MM.1S (cell line): ENCODE results near the gene R3HDM2.

ENCODE experiments used
- DNase-seq: peaks from one replicate; pipeline ENCODE4 v3.0.0-alpha.2; 2015
- H2AFZ ChIP-seq: fragments of 300-600 bp; sonication (generic); 2 replicates; pipeline ENCODE4 v1.6.0; 2016; ENCODE audit warnings: antibody characterized with exemption, low read length
- H3F3A ChIP-seq: fragments of 300-600 bp; sonication (generic); 2 replicates; pipeline ENCODE4 v1.6.1; 2016; ENCODE audit warnings: mild to moderate bottlenecking, antibody characterized with exemption, low read length, moderate library complexity, mixed read lengths; ENCODE audit not compliant: insufficient read depth
- H3K27ac ChIP-seq: fragments of 300-600 bp; sonication (generic); 2 replicates; pipeline ENCODE4 v1.5.1; 2016; ENCODE audit warnings: mild to moderate bottlenecking, low read length
- H3K27me3 ChIP-seq: fragments of 300-600 bp; sonication (generic); replicated peaks from 2 replicates; pipeline ENCODE4 v1.6.0; 2016; ENCODE audit warnings: low read length; ENCODE audit not compliant: insufficient read depth
- H3K36me3 ChIP-seq: fragments of 300-600 bp; sonication (generic); replicated peaks from 2 replicates; pipeline ENCODE4 v1.6.1; 2016; ENCODE audit warnings: mild to moderate bottlenecking, low read length, mixed read lengths; ENCODE audit not compliant: insufficient read depth
- H3K4me1 ChIP-seq: fragments of 300-600 bp; sonication (generic); 2 replicates; pipeline ENCODE4 v1.6.1; 2016; ENCODE audit warnings: low read length, mixed read lengths
- H3K4me2 ChIP-seq: fragments of 300-600 bp; sonication (generic); 2 replicates; pipeline ENCODE4 v1.6.0; 2016; ENCODE audit warnings: low read depth, low read length
- H3K4me3 ChIP-seq: fragments of 300-600 bp; sonication (generic); 2 replicates; pipeline ENCODE4 v1.5.1; 2016; ENCODE audit warnings: low read length, mixed read lengths
- H3K79me2 ChIP-seq: fragments of 300-600 bp; sonication (generic); 2 replicates; pipeline ENCODE4 v1.6.1; 2016; ENCODE audit warnings: mixed run types, low read length, mixed read lengths
- H3K9ac ChIP-seq: fragments of 300-600 bp; sonication (generic); 2 replicates; pipeline ENCODE4 v1.6.1; 2016; ENCODE audit warnings: low read length, mixed read lengths
- H3K9me2 ChIP-seq: fragments of 300-600 bp; sonication (generic); replicated peaks from 2 replicates; pipeline ENCODE4 v1.6.1; 2016; ENCODE audit warnings: mild to moderate bottlenecking, low read length, mixed read lengths; ENCODE audit not compliant: insufficient read depth
- H3K9me3 ChIP-seq: fragments of 300-600 bp; sonication (generic); replicated peaks from 2 replicates; pipeline ENCODE4 v1.6.1; 2016; ENCODE audit warnings: mild to moderate bottlenecking, low read length, mixed read lengths; ENCODE audit not compliant: insufficient read depth
- H4K20me1 ChIP-seq: fragments of 300-600 bp; sonication (generic); 2 replicates; pipeline ENCODE4 v1.6.1; 2016; ENCODE audit warnings: mild to moderate bottlenecking, low read length, moderate library complexity, mixed read lengths; ENCODE audit not compliant: insufficient read depth
- EZH2 ChIP-seq: fragments of 300-600 bp; sonication (generic); optimal IDR thresholded peaks from 2 replicates; pipeline ENCODE3; 2017; ENCODE audit warnings: low read depth, mild to moderate bottlenecking, antibody characterized with exemption, low read length, mixed read lengths
- EZH2phosphoT487 ChIP-seq: fragments of 300-600 bp; sonication (generic); IDR thresholded peaks from 2 replicates; pipeline ENCODE4 v1.6.1; 2018; ENCODE audit warnings: antibody characterized with exemption, low read length
- TF ChIP-seq, protein P1 (sequence below): fragments of 300-600 bp; sonication (generic); IDR thresholded peaks from 2 replicates; pipeline ENCODE4 v1.5.1; 2016; ENCODE audit warnings: antibody characterized with exemption, low read length, mixed read lengths

The R3HDM2 gene

DNA sequence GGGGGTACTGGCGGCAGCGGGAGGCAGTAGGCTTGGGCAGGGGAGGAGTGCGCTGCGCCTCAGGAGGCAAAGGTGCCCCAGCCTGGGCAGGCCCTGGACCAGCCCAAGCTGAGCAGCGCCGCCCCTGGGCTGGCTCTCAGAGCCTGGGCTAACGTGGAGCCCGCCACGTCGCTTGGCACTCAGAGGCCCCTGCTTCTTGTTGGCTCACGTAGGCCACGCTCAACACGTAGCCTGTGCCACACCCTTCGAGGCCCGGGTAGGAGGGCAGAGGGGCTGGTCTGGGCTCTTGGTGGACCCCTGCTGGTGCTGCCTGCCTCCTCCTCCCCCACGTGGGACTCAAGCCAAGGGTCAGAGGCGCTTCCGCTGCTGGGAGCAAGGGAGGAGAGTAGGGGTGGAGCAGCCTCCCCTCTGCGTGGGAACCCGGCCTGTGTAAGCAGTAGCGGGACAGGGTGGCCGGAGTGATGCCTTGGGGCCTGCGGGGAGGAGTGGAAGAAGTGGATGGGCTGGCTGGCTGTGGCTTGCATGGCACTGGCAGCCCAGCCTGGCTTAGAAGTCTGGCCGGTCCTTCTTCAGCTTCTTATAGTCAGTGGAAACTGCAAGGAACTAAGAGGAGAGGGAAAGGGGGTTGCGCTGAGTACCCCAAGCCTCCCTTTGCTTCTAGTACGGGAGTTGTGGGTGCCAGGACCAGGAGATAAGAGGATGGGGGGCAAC, 195.7 kb downstream of the R3HDM2 start:
- 0 out of 2 replicates have a peak, but pooled peaks cover 15% of the 10 kb centered on the region for H3K36me3 ChIP-seq
- no peak for DNase-seq
- no peaks in the 10 kb centered on the region for H3K9me3 ChIP-seq
- H4K20me1 ChIP-seq = no peaks in the 10 kb centered on the region
- no peak overlapping the region for H3K4me3 ChIP-seq
- TF ChIP-seq EZH2phosphoT487 = no peak
- TF ChIP-seq, protein P1, sequence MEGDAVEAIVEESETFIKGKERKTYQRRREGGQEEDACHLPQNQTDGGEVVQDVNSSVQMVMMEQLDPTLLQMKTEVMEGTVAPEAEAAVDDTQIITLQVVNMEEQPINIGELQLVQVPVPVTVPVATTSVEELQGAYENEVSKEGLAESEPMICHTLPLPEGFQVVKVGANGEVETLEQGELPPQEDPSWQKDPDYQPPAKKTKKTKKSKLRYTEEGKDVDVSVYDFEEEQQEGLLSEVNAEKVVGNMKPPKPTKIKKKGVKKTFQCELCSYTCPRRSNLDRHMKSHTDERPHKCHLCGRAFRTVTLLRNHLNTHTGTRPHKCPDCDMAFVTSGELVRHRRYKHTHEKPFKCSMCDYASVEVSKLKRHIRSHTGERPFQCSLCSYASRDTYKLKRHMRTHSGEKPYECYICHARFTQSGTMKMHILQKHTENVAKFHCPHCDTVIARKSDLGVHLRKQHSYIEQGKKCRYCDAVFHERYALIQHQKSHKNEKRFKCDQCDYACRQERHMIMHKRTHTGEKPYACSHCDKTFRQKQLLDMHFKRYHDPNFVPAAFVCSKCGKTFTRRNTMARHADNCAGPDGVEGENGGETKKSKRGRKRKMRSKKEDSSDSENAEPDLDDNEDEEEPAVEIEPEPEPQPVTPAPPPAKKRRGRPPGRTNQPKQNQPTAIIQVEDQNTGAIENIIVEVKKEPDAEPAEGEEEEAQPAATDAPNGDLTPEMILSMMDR = no peak
- no peak for TF ChIP-seq EZH2
- peaks cover 16% of the 10 kb centered on the region; the same call in 1 of the 2 replicates for H3F3A ChIP-seq
- H3K27me3 ChIP-seq = peaks cover 15% of the 10 kb centered on the region
- H3K9me2 ChIP-seq = no peaks in the 10 kb centered on the region
- H3K27ac ChIP-seq = no peak overlapping the region
- H3K9ac ChIP-seq = no peak overlapping the region
- H3K79me2 ChIP-seq = peaks cover 24% of the 10 kb centered on the region
- no peak overlapping the region for H3K4me2 ChIP-seq
- peaks cover 18% of the 10 kb centered on the region; the same call in 1 of the 2 replicates for H3K4me1 ChIP-seq
- H2AFZ ChIP-seq = no peak overlapping the region

DNA sequence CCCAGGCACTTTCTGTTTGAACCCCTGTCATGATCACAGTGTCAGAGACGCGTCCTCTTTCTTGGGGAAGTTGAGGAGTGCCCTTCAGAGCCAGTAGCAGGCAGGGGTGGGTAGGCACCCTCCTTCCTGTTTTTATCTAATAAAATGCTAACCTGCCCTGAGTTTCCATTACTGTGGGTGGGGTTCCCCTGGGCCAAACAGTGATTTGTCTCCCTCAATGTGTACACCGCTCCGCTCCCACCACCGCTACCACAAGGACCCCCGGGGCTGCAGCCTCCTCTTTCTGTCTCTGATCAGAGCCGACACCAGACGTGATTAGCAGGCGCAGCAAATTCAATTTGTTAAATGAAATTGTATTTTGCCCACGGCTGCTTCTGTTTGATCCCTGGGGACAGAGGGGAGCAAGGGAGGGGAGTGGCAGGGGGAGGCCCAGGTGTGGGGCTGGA, 196.2 kb downstream of the R3HDM2 start:
- no peak overlapping the region for H2AFZ ChIP-seq
- peaks cover 12% of the 10 kb centered on the region; the same call in 1 of the 2 replicates for H3F3A ChIP-seq
- no peaks in the 10 kb centered on the region for H4K20me1 ChIP-seq
- DNase-seq = no peak
- H3K36me3 ChIP-seq = 0 out of 2 replicates have a peak, but pooled peaks cover 15% of the 10 kb centered on the region
- no peak for TF ChIP-seq EZH2
- TF ChIP-seq, protein P1 = no peak
- peaks cover 29% of the 10 kb centered on the region for H3K79me2 ChIP-seq
- H3K9ac ChIP-seq = no peak overlapping the region
- no peaks in the 10 kb centered on the region for H3K9me2 ChIP-seq
- no peaks in the 10 kb centered on the region for H3K9me3 ChIP-seq
- H3K27ac ChIP-seq = no peak overlapping the region
- H3K4me1 ChIP-seq = peaks cover 15% of the 10 kb centered on the region; the same call in 1 of the 2 replicates
- H3K4me2 ChIP-seq = no peak overlapping the region
- no peak overlapping the region for H3K4me3 ChIP-seq
- H3K27me3 ChIP-seq = peaks cover 10% of the 10 kb centered on the region

DNA sequence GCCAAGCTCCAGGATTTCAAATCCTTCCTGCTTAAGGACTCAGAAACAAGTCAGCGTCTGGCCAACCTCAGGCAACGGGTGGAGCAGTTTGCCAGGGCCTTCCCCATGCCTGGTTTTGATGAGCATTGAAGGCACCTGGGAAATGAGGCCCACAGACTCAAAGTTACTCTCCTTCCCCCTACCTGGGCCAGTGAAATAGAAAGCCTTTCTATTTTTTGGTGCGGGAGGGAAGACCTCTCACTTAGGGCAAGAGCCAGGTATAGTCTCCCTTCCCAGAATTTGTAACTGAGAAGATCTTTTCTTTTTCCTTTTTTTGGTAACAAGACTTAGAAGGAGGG, 196.6 kb downstream of the R3HDM2 start:
- no peaks in the 10 kb centered on the region for H3K9me2 ChIP-seq
- no peaks in the 10 kb centered on the region for H4K20me1 ChIP-seq
- H3K79me2 ChIP-seq = peaks cover 31% of the 10 kb centered on the region
- peaks cover 10% of the 10 kb centered on the region; the same call in 1 of the 2 replicates for H3F3A ChIP-seq
- no peak overlapping the region for H3K9ac ChIP-seq
- DNase-seq = no peak
- no peak overlapping the region for H2AFZ ChIP-seq
- no peak overlapping the region for H3K27ac ChIP-seq
- H3K4me3 ChIP-seq = no peak overlapping the region
- H3K36me3 ChIP-seq = 0 out of 2 replicates have a peak, but pooled peaks cover 15% of the 10 kb centered on the region
- H3K4me1 ChIP-seq = peaks cover 11% of the 10 kb centered on the region; the same call in 1 of the 2 replicates
- H3K27me3 ChIP-seq = peaks cover 7% of the 10 kb centered on the region; the same call in 1 of the 2 replicates
- no peak overlapping the region for H3K4me2 ChIP-seq
- TF ChIP-seq EZH2 = no peak
- H3K9me3 ChIP-seq = no peaks in the 10 kb centered on the region
